Vagina (tissue), 2 donors: ENCODE results near the gene PEX13.

Experiments
- CTCF ChIP-seq, 3 experiments: fragments of 450-650 bp in 2 of 3; fragments of 200-600 bp in 1 of 3; sonication (generic) in 1 of 3; IDR thresholded peaks; one replicate each; pipeline ENCODE4 v1.5.1; 2017 to 2019; ENCODE audit warnings: antibody characterized with exemption in 3 of 3, mild to moderate bottlenecking in 2 of 3, moderate library complexity in 2 of 3
- POLR2A ChIP-seq, 2 donors: fragments of 450-650 bp; IDR thresholded peaks; one replicate each; pipeline ENCODE4 v1.6.1; 2017; ENCODE audit warnings: antibody characterized with exemption in 2 of 2, mild to moderate bottlenecking in 2 of 2, moderate library complexity in 2 of 2

GRCh38 chr2:60980071-60980815 is 37.3 kb upstream of the PEX13 start:
- TF ChIP-seq POLR2A (IDR thresholded peaks at IDR 0.05) (no peak), CTCF (IDR thresholded peaks at IDR 0.05) (no peak)
